HEK293 (cell line): Measurements from ENCODE around the gene CANT1.

ENCODE experiments used
- CTCF ChIA-PET: fragments of 350-600 bp; formaldehyde crosslinking; extraction: SDS; loops from one replicate; lab custom pipeline; 2021; ENCODE audit warnings: antibody characterized with exemption; lab: Yijun Ruan, JAX
- POLR2A ChIA-PET: fragments of 300-600 bp; formaldehyde crosslinking; extraction: SDS; loops from one replicate; lab custom pipeline; 2020; ENCODE audit warnings: antibody characterized with exemption, inconsistent platforms; lab: Yijun Ruan, JAX
- H3K27ac ChIP-seq: fragments of 200-500 bp; sonication (Bioruptor generic); 2 replicates; pipeline ENCODE4 v1.5.1; 2014; ENCODE audit warnings: low read depth, low read length, control low read depth, inconsistent platforms; ENCODE audit errors: extremely low read depth
- H3K36me3 ChIP-seq, 2 experiments: fragments of 200-500 bp in 1 of 2; sonication (Bioruptor generic) in 1 of 2; 1 replicate in 1 of 2; 2 replicates in 1 of 2; pipeline ENCODE4 v1.5.1; 2014 to 2017; ENCODE audit warnings: inconsistent platforms in 2 of 2, low read length in 2 of 2; ENCODE audit not compliant: control insufficient read depth in 2 of 2, insufficient read depth in 1 of 2
- H3K4me1 ChIP-seq: fragments of 200-500 bp; sonication (Bioruptor generic); 2 replicates; pipeline ENCODE4 v1.5.1; 2014; ENCODE audit warnings: mild to moderate bottlenecking, low read length, inconsistent platforms; ENCODE audit not compliant: control insufficient read depth, insufficient read depth
- H3K4me3 ChIP-seq: 2 replicates; pipeline ENCODE4 v1.5.1; 2011; ENCODE audit warnings: low read depth, mild to moderate bottlenecking, control low read depth, low read length, moderate library complexity
- H3K9me3 ChIP-seq: fragments of 200-500 bp; sonication (Bioruptor generic); 2 replicates; pipeline ENCODE4 v1.5.1; 2014; ENCODE audit warnings: low read depth, low read length, inconsistent platforms; ENCODE audit not compliant: control insufficient read depth, insufficient read depth
- KLF1 ChIP-seq: fragments of 450-650 bp; formaldehyde crosslinking; IDR thresholded peaks from 2 replicates; pipeline ENCODE4 v1.5.1; 2016; ENCODE audit warnings: missing biosample characterization, missing genetic modification characterization
- REPIN1 ChIP-seq: fragments of 450-650 bp; formaldehyde crosslinking; IDR thresholded peaks from 2 replicates; pipeline ENCODE4 v1.5.1; 2017; ENCODE audit warnings: missing biosample characterization, missing genetic modification characterization, low read depth
- ZFP69B ChIP-seq: fragments of 450-650 bp; formaldehyde crosslinking; IDR thresholded peaks from 2 replicates; pipeline ENCODE4 v1.5.1; 2016; ENCODE audit warnings: missing biosample characterization, missing genetic modification characterization
- ZNF132 ChIP-seq: fragments of 450-650 bp; formaldehyde crosslinking; IDR thresholded peaks from 2 replicates; pipeline ENCODE4 v1.5.1; 2017; ENCODE audit warnings: missing biosample characterization, missing genetic modification characterization, borderline replicate concordance
- ZNF133 ChIP-seq: fragments of 450-650 bp; formaldehyde crosslinking; IDR thresholded peaks from 2 replicates; pipeline ENCODE4 v1.5.1; 2016; ENCODE audit warnings: missing biosample characterization, missing genetic modification characterization
- ZNF2 ChIP-seq: fragments of 450-650 bp; formaldehyde crosslinking; IDR thresholded peaks from 2 replicates; pipeline ENCODE4 v1.5.1; 2016; ENCODE audit warnings: missing biosample characterization, missing genetic modification characterization
- ZNF214 ChIP-seq: fragments of 450-650 bp; formaldehyde crosslinking; IDR thresholded peaks from 2 replicates; pipeline ENCODE4 v1.5.1; 2017; ENCODE audit warnings: missing biosample characterization, mild to moderate bottlenecking, missing genetic modification characterization, borderline replicate concordance
- ZNF510 ChIP-seq: fragments of 450-650 bp; formaldehyde crosslinking; IDR thresholded peaks from 2 replicates; pipeline ENCODE4 v1.5.1; 2018; ENCODE audit warnings: mild to moderate bottlenecking, missing genetic modification characterization, missing biosample characterization; ENCODE audit not compliant: insufficient replicate concordance
- ZNF518A ChIP-seq: fragments of 450-650 bp; formaldehyde crosslinking; conservative IDR thresholded peaks from 2 replicates; pipeline ENCODE4 v1.5.1; 2016; ENCODE audit warnings: low read depth, missing biosample characterization, missing genetic modification characterization
- ZNF837 ChIP-seq: fragments of 450-650 bp; formaldehyde crosslinking; IDR thresholded peaks from 2 replicates; pipeline ENCODE4 v1.5.1; 2016; ENCODE audit warnings: missing biosample characterization, missing genetic modification characterization
- ZSCAN23 ChIP-seq: fragments of 450-650 bp; formaldehyde crosslinking; IDR thresholded peaks from 2 replicates; pipeline ENCODE4 v1.5.1; 2016; ENCODE audit warnings: missing biosample characterization, missing genetic modification characterization
- TF ChIP-seq, protein P1 (sequence below): fragments of 450-650 bp; formaldehyde crosslinking; IDR thresholded peaks from 2 replicates; pipeline ENCODE4 v1.5.1; 2016; ENCODE audit warnings: missing biosample characterization, missing genetic modification characterization

CANT1 gene

GRCh38 chr17:79049821-79050220 lies 40.3 kb upstream of the CANT1 start (continued):
- TF ChIP-seq ZNF518A (tag by site-specific recombination) (no peak), REPIN1 (tag by site-specific recombination) (no peak), KLF1 (no peak)
- TF ChIP-seq, protein P1, sequence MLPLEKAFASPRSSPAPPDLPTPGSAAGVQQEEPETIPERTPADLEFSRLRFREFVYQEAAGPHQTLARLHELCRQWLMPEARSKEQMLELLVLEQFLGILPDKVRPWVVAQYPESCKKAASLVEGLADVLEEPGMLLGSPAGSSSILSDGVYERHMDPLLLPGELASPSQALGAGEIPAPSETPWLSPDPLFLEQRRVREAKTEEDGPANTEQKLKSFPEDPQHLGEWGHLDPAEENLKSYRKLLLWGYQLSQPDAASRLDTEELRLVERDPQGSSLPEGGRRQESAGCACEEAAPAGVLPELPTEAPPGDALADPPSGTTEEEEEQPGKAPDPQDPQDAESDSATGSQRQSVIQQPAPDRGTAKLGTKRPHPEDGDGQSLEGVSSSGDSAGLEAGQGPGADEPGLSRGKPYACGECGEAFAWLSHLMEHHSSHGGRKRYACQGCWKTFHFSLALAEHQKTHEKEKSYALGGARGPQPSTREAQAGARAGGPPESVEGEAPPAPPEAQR (tag by site-specific recombination) = no peak

- Histone ChIP-seq H3K36me3 (peaks cover 0 to 3% of the 10 kb centered on the region in 2 experiments; a peak in 1 of 3 replicates), H3K27ac (no peak overlapping the region), H3K4me3 (no peak overlapping the region), H3K4me1 (no peaks in the 10 kb centered on the region), H3K9me3 (no peaks in the 10 kb centered on the region)
- POLR2A ChIA-PET = interaction anchor here (0.6 to 1.1 kb wide), 3 partner anchors 25 to 257 kb away, joined by 3 read pairs; partner anchors contain the start of gene CANT1
- CTCF ChIA-PET = interaction anchor here (0.6 to 3.0 kb wide), 5 partner anchors 16 to 525 kb away, joined by 3 to 15 read pairs (median 3); no protein-coding TSS in a partner anchor
- TF ChIP-seq ZNF133 (tag by site-specific recombination) (peak; percentile 79), ZNF510 (tag by site-specific recombination) (no peak), ZNF132 (tag by site-specific recombination) (no peak), ZFP69B (tag by site-specific recombination) (no peak), ZSCAN23 (tag by site-specific recombination) (no peak), ZNF214 (tag by site-specific recombination) (no peak), ZNF837 (tag by site-specific recombination) (no peak)
Measured at GRCh38 chr17:79048826-79049755, 39.5 kb upstream of the CANT1 start.

DNA sequence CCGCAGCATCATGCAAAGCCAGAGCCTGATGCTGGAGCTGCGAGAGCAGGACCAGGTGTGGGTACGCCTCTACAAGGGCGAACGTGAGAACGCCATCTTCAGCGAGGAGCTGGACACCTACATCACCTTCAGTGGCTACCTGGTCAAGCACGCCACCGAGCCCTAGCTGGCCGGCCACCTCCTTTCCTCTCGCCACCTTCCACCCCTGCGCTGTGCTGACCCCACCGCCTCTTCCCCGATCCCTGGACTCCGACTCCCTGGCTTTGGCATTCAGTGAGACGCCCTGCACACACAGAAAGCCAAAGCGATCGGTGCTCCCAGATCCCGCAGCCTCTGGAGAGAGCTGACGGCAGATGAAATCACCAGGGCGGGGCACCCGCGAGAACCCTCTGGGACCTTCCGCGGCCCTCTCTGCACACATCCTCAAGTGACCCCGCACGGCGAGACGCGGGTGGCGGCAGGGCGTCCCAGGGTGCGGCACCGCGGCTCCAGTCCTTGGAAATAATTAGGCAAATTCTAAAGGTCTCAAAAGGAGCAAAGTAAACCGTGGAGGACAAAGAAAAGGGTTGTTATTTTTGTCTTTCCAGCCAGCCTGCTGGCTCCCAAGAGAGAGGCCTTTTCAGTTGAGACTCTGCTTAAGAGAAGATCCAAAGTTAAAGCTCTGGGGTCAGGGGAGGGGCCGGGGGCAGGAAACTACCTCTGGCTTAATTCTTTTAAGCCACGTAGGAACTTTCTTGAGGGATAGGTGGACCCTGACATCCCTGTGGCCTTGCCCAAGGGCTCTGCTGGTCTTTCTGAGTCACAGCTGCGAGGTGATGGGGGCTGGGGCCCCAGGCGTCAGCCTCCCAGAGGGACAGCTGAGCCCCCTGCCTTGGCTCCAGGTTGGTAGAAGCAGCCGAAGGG lies 38.6 kb upstream of the CANT1 start:
- TF ChIP-seq KLF1 (peak; percentile 50), ZNF2 (no peak)
- no peaks in the 10 kb centered on the region for H3K4me1 ChIP-seq
- no peak overlapping the region for H3K27ac ChIP-seq
- no peaks in the 10 kb centered on the region for H3K9me3 ChIP-seq
- ChIA-PET POLR2A (interaction anchor here (0.6 to 1.1 kb wide), 2 partner anchors 26 to 39 kb away, joined by 3 read pairs; partner anchors contain the start of gene CANT1), CTCF (interaction anchor here (0.7 to 3.0 kb wide), 5 partner anchors 17 to 343 kb away, joined by 3 to 15 read pairs (median 3); no protein-coding TSS in a partner anchor)
- peaks cover 0 to 3% of the 10 kb centered on the region in 2 experiments; a peak in 1 of 3 replicates for H3K36me3 ChIP-seq
- no peak overlapping the region for H3K4me3 ChIP-seq
